ENCODE measurements around the gene ULBP3.

Gene ULBP3

DNA sequence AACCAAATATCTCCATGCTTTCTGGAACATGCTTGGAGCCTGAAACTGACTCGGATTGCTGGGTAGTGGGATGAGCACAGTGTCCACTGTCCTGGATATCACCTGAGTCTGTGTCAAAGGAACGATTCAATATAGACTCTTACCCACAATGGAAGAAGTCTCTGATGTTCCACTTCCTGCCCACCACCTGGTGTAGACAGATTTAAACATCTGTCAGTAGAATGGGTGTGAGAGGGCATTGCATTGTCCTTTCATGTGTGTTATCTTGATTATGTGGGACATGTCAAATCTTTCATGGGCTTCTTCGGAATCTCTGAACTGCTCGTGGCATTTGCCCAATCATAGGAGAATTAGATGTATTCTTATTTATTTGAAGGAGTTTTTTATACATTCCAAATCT lies 20.8 kb downstream of the ULBP3 start:
- peaks cover 37% of the 10 kb centered on the region for H3K27me3 ChIP-seq (ENCODE audit: insufficient read depth, low read depth, severe bottlenecking)
- no peaks in the 10 kb centered on the region for H3K36me3 ChIP-seq
- H3K27ac ChIP-seq, result no peak overlapping the region
- H3K9me3 ChIP-seq (ENCODE audit: severe bottlenecking), result peaks cover 3% of the 10 kb centered on the region
- no peak for TF ChIP-seq CTCF (IDR thresholded peaks at IDR 0.05; ENCODE audit: low read depth, low read length)
- no peak overlapping the region for H3K4me3 ChIP-seq (ENCODE audit: low read depth, low read length)
- DNase-seq, result no peak

- Histone ChIP-seq H3K9me3 (ENCODE audit: severe bottlenecking) (no peaks in the 10 kb centered on the region), H3K36me3 (no peaks in the 10 kb centered on the region), H3K27me3 (ENCODE audit: insufficient read depth, low read depth, severe bottlenecking) (peaks cover 32% of the 10 kb centered on the region), H3K4me3 (ENCODE audit: low read depth, low read length) (no peak overlapping the region), H3K27ac (no peak overlapping the region)
- DNase-seq, result no peak
- TF ChIP-seq CTCF (IDR thresholded peaks at IDR 0.05; ENCODE audit: low read depth, low read length), result no peak
Observed at GRCh38 chr6:150046943-150047342, 22.0 kb downstream of the ULBP3 start.

GRCh38 chr6:150044621-150045145 lies 24.2 kb downstream of the ULBP3 start:
- Histone ChIP-seq H3K4me3 (ENCODE audit: low read depth, low read length) (no peak overlapping the region), H3K27me3 (ENCODE audit: insufficient read depth, low read depth, severe bottlenecking) (peaks cover 20% of the 10 kb centered on the region), H3K36me3 (no peaks in the 10 kb centered on the region), H3K9me3 (ENCODE audit: severe bottlenecking) (no peaks in the 10 kb centered on the region), H3K27ac (no peak overlapping the region)
- no peak for TF ChIP-seq CTCF (IDR thresholded peaks at IDR 0.05; ENCODE audit: low read depth, low read length)
- DNase-seq, result no peak

DNA sequence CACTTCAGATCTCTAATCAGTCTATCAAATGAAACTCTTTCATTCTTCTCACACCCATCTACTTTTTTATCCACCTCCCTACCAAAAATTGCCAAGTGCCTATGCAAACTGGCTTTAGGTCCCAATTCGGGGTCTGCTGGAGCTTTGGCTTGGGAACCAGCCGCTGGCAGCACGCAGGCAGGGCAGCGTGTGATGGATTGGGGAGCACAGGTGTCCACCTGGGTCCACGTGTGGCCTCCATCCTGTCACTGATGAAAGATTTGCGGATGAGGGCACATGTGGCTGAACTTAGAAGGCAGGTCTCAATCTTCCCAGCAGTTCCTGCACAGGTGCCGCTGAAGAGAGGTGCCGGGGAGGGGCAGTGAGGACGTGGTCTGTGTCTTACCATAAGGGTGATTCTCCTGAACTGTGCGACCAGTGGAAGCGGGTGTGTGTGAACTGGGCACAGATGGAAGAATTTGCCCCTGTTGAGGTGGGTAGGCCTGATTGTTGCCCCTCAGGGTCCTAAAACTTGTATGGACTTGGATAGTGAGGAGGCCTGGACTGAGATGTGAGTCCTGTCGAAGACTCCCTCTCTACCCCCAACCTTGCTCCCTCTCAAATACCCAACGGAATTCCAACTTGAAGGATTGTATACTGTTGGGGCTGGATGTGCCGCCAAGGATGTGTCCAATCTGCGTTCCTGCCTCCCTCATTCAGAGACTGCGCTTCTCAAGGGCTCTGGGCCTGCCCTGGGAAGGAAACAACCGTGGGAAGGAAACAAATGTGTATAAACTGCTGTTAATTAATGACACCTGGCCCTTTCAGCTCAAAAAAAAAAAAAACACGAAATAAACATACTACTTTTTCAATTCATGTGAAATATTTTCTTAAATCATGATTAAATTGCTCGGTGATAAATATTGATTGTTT lies 25.2 kb downstream of the ULBP3 start:
- Histone ChIP-seq H3K9me3 (ENCODE audit: severe bottlenecking) (no peaks in the 10 kb centered on the region), H3K27me3 (ENCODE audit: insufficient read depth, low read depth, severe bottlenecking) (peaks cover 25% of the 10 kb centered on the region), H3K4me3 (ENCODE audit: low read depth, low read length) (no peak overlapping the region), H3K27ac (no peak overlapping the region), H3K36me3 (no peaks in the 10 kb centered on the region)
- no peak for TF ChIP-seq CTCF (IDR thresholded peaks at IDR 0.05; ENCODE audit: low read depth, low read length)
- no peak for DNase-seq

GRCh38 chr6:150043096-150043495 lies 25.8 kb downstream of the ULBP3 start:
- Histone ChIP-seq H3K4me3 (ENCODE audit: low read depth, low read length) (no peak overlapping the region), H3K27me3 (ENCODE audit: insufficient read depth, low read depth, severe bottlenecking) (peaks cover 31% of the 10 kb centered on the region)
- no peak for DNase-seq

More at GRCh38 chr6:150043096-150043495, 25.8 kb downstream of the ULBP3 start:
- H3K9me3 ChIP-seq (ENCODE audit: severe bottlenecking), result no peaks in the 10 kb centered on the region
- no peak for TF ChIP-seq CTCF (IDR thresholded peaks at IDR 0.05; ENCODE audit: low read depth, low read length)
- H3K36me3 ChIP-seq, result no peaks in the 10 kb centered on the region
- no peak overlapping the region for H3K27ac ChIP-seq

Measured in WERI-Rb-1 (cell line).